Smooth muscle cell (in vitro differentiated cells): ENCODE measurements around the gene NANOS3. TPM values are rescaled to one million over a fixed set of nuclear protein-coding genes. Genes with fewer than 3 reads are reported as not detected.

ENCODE experiments used
- DNase-seq: peaks from one replicate; lab custom pipeline; 2025; ENCODE audit not compliant: unreplicated experiment; lab: John Stamatoyannopoulos, UW
- H2AFZ ChIP-seq: fragments of 200-600 bp; sonication (generic); 2 replicates; pipeline ENCODE4 v1.6.0; 2016; ENCODE audit warnings: antibody characterized with exemption, low read depth, mild to moderate bottlenecking
- H3F3A ChIP-seq: fragments of 200-600 bp; sonication (generic); 2 replicates; pipeline ENCODE4 v1.6.0; 2017; ENCODE audit warnings: antibody characterized with exemption, low read depth
- H3K27ac ChIP-seq: fragments of 200-600 bp; sonication (generic); 2 replicates; pipeline ENCODE4 v1.5.1; 2016; ENCODE audit warnings: low read depth, mild to moderate bottlenecking
- H3K27me3 ChIP-seq: fragments of 200-600 bp; sonication (generic); 2 replicates; pipeline ENCODE4 v1.6.1; 2016; ENCODE audit warnings: low read depth, mild to moderate bottlenecking
- H3K36me3 ChIP-seq: fragments of 200-600 bp; sonication (generic); 2 replicates; pipeline ENCODE4 v1.5.1; 2016; ENCODE audit warnings: low read depth
- H3K4me1 ChIP-seq: fragments of 200-600 bp; sonication (generic); 2 replicates; pipeline ENCODE4 v1.5.1; 2016; ENCODE audit warnings: low read depth
- H3K4me2 ChIP-seq: fragments of 200-600 bp; sonication (generic); 2 replicates; pipeline ENCODE4 v1.6.0; 2016; ENCODE audit warnings: mild to moderate bottlenecking
- H3K4me3 ChIP-seq: fragments of 200-600 bp; sonication (generic); 2 replicates; pipeline ENCODE4 v1.5.1; 2016; ENCODE audit warnings: mild to moderate bottlenecking
- H3K79me2 ChIP-seq: fragments of 200-600 bp; sonication (generic); 2 replicates; pipeline ENCODE4 v1.6.0; 2016; ENCODE audit warnings: low read depth, mild to moderate bottlenecking
- H3K9ac ChIP-seq: fragments of 200-600 bp; sonication (generic); 2 replicates; pipeline ENCODE4 v1.6.0; 2016; ENCODE audit warnings: low read depth
- H3K9me3 ChIP-seq: fragments of 200-600 bp; sonication (generic); replicated peaks from 2 replicates; pipeline ENCODE4 v1.5.1; 2016; ENCODE audit warnings: low read depth
- H4K20me1 ChIP-seq: fragments of 200-600 bp; sonication (generic); 2 replicates; pipeline ENCODE4 v1.6.0; 2016; ENCODE audit warnings: low read depth
- WGBS: methylation state at CpG from one replicate; pipeline ENCODE4 v1.1.7; 2016; ENCODE audit warnings: low lambda C conversion rate; 5-methylcytosine and 5-hydroxymethylcytosine counted together
- polyA plus RNA-seq: library from polyadenylated mRNA; unstranded; fragments of >200 nt; fragmentation: Nextera tagmentation; extraction: Ambion mirVana; gene quantifications from 2 replicates; pipeline ENCODE4 v1.2.1, GENCODE V29; 2016
- total RNA-seq: library from RNA; depleted of rRNA; stranded (reverse); fragments of >200 nt; gene quantifications from 2 replicates; pipeline ENCODE4 v1.2.3, GENCODE V29; 2014
- TF ChIP-seq, protein P1 (sequence below): fragments of 200-600 bp; sonication (generic); IDR thresholded peaks from 2 replicates; pipeline ENCODE4 v1.5.1; 2017; ENCODE audit warnings: borderline replicate concordance, mild to moderate bottlenecking, antibody characterized with exemption; ENCODE audit not compliant: insufficient read depth, poor library complexity, severe bottlenecking

The NANOS3 gene
- total and polyA plus RNA-seq, 2 experiments from 2014 or later: 2.7 TPM; not detected in 1

DNA sequence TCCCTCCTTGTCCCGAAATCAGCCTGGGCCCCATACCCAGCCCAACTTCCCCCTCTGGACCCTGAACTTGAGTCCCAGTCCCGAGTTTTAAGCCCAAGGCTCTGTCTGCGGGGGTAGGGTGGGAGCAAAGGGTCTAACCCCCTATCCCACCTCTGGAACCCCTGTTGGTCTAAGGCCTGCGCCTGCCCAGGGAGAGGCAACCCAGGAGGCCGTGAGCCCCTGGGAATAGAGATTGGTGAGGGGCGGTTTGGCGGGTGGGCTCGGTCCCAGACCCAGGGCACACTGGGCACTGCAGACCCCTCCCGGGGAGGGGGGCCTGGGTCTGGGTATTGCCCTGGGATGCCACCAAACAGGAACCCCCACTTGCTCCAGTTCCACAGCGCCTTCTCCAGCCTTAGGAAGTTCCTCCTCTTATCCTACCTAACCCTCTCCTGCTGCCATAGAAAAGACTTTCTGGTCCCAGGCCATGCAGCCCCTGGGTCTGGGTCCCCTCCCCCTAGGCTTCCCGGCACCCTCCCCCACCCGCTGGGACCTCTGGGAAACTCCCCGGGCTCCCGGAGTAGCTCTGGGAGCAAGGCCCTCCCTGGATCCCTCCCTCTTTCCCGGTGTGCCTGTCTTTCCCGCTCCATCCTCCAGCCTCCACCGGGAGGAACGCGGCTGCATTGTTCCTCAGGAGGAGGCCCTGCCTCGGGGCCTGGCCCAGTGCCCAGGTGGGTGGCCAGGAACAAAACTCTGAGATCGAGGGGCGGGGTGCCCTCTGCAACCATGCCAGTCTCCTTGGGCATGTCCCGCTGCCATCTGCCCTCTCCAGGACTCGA lies 33.6 kb upstream of the NANOS3 start:
- Histone ChIP-seq H2AFZ (no peak overlapping the region), H4K20me1 (peaks cover 43% of the 10 kb centered on the region), H3K36me3 (no peaks in the 10 kb centered on the region), H3K27me3 (no peaks in the 10 kb centered on the region), H3K9me3 (no peaks in the 10 kb centered on the region), H3K27ac (peak overlapping the region; percentile 100), H3K4me2 (peak overlapping the region; percentile 87), H3F3A (peaks cover 53% of the 10 kb centered on the region), H3K9ac (peak overlapping the region; percentile 99), H3K4me1 (peaks cover 32% of the 10 kb centered on the region), H3K79me2 (peaks cover 47% of the 10 kb centered on the region), H3K4me3 (peak overlapping the region; percentile 94)
- TF ChIP-seq, protein P1, sequence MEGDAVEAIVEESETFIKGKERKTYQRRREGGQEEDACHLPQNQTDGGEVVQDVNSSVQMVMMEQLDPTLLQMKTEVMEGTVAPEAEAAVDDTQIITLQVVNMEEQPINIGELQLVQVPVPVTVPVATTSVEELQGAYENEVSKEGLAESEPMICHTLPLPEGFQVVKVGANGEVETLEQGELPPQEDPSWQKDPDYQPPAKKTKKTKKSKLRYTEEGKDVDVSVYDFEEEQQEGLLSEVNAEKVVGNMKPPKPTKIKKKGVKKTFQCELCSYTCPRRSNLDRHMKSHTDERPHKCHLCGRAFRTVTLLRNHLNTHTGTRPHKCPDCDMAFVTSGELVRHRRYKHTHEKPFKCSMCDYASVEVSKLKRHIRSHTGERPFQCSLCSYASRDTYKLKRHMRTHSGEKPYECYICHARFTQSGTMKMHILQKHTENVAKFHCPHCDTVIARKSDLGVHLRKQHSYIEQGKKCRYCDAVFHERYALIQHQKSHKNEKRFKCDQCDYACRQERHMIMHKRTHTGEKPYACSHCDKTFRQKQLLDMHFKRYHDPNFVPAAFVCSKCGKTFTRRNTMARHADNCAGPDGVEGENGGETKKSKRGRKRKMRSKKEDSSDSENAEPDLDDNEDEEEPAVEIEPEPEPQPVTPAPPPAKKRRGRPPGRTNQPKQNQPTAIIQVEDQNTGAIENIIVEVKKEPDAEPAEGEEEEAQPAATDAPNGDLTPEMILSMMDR: no peak
- 26% methylated on average over 21 of the region's 24 CpGs for WGBS
- DNase-seq: peak; percentile 54

- Histone ChIP-seq H2AFZ (no peak overlapping the region), H3K4me1 (peaks cover 31% of the 10 kb centered on the region), H3K9ac (peak overlapping the region; percentile 99), H3K27me3 (no peaks in the 10 kb centered on the region), H3K9me3 (no peaks in the 10 kb centered on the region), H3K79me2 (peaks cover 39% of the 10 kb centered on the region), H3K27ac (peak overlapping the region; percentile 100), H3F3A (peaks cover 54% of the 10 kb centered on the region), H3K4me2 (peak overlapping the region; percentile 87), H3K4me3 (no peak overlapping the region), H4K20me1 (peaks cover 34% of the 10 kb centered on the region), H3K36me3 (no peaks in the 10 kb centered on the region)
- no peak for DNase-seq
- WGBS: 59% methylated on average over 4 of the region's 7 CpGs
- TF ChIP-seq, protein P1: no peak
Observed at GRCh38 chr19:13844130-13844631, 32.8 kb upstream of the NANOS3 start.

DNA sequence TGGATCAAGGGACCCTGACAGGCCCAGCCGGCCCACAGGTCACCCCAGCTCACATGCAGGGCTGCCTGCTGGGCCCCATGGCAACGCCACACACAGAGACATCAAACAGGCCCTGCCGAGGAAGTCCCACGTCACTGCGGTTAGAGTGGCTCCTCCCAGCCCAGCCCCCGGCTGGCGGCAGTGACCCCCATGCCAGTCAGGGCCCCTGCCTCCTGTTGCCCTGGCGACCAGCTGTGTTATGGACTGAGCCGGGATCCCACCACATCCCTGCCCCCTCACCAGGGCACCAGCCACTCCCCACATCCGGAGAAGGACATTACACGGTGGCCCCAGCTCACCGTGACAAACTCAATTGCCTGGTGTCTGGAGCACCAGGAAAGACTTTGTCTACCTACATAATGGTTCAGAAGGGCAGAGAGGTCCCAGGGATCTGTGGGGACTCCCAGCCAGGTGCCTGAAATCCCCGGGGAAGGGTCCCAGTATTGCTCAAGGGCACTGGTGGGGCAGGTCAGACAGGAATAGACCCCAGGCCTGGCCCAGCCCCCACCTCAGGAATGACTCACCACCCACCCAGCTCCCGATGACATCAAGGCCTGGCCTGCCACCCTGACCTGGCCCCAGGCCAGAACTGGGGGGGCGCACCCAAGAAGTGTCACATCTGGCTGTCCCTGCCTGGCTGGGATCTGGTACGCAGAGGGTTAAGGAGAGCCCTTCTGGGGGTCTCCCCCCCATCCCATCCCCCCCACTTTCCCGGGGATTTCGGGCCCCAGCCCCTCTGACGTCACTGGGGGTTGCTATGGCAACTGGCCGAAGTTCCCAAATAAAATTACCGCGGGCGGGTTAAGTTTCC lies 30.2 kb upstream of the NANOS3 start:
- H3K4me3 ChIP-seq: peak overlapping the region; percentile 58
- TF ChIP-seq, protein P1: no peak
- no peaks in the 10 kb centered on the region for H3K9me3 ChIP-seq
- peaks cover 8% of the 10 kb centered on the region for H4K20me1 ChIP-seq
- peak overlapping the region; percentile 100 for H3K9ac ChIP-seq
- peaks cover 56% of the 10 kb centered on the region for H3F3A ChIP-seq
- 2% methylated on average over 21 of the region's 23 CpGs for WGBS
- H3K27me3 ChIP-seq: no peaks in the 10 kb centered on the region
- peaks cover 34% of the 10 kb centered on the region for H3K4me1 ChIP-seq
- H3K79me2 ChIP-seq: peaks cover 13% of the 10 kb centered on the region
- peak; percentile 98 for DNase-seq
- H2AFZ ChIP-seq: no peak overlapping the region
- peak overlapping the region; percentile 88 for H3K4me2 ChIP-seq
- H3K27ac ChIP-seq: peak overlapping the region; percentile 100
- no peaks in the 10 kb centered on the region for H3K36me3 ChIP-seq
